Astrocyte (in vitro differentiated cells and primary cell): ENCODE measurements around the gene WDR5.

Source experiments
- EZH2 ChIP-seq: IDR thresholded peaks from 2 replicates; pipeline ENCODE4 v1.6.1; 2012; ENCODE audit warnings: mild to moderate bottlenecking, low read length, inconsistent platforms; ENCODE audit not compliant: insufficient read depth
- TF ChIP-seq, protein P1 (sequence below): IDR thresholded peaks from 2 replicates; pipeline ENCODE4 v1.5.1; 2011; ENCODE audit warnings: low read depth, mild to moderate bottlenecking, inconsistent platforms, low read length, moderate library complexity; ENCODE audit not compliant: insufficient read depth

DNA sequence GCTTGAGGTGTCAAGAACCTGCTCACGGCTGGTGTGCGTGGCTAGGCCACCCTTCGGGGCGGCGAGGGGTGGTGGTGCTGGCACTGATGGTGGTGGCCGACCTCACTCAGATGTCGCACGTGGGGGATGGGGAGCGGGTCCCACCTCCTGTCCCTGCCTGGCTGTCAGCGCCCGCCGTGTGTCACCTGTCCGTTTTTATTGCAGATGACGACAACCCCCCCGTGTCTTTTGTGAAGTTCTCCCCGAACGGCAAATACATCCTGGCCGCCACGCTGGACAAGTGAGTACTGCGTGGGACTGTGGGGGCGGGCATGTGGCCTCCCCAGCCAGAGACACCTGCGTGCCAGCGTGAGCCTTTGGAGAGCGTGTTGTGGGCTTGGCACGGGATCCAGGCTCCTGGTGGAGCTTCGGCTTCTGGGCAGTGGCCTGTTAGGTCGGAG is 18.4 kb downstream of the WDR5 start:
- TF ChIP-seq, protein P1, sequence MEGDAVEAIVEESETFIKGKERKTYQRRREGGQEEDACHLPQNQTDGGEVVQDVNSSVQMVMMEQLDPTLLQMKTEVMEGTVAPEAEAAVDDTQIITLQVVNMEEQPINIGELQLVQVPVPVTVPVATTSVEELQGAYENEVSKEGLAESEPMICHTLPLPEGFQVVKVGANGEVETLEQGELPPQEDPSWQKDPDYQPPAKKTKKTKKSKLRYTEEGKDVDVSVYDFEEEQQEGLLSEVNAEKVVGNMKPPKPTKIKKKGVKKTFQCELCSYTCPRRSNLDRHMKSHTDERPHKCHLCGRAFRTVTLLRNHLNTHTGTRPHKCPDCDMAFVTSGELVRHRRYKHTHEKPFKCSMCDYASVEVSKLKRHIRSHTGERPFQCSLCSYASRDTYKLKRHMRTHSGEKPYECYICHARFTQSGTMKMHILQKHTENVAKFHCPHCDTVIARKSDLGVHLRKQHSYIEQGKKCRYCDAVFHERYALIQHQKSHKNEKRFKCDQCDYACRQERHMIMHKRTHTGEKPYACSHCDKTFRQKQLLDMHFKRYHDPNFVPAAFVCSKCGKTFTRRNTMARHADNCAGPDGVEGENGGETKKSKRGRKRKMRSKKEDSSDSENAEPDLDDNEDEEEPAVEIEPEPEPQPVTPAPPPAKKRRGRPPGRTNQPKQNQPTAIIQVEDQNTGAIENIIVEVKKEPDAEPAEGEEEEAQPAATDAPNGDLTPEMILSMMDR, result no peak
- TF ChIP-seq EZH2, result no peak
